Gastrocnemius medialis (tissue), 4 donors: ENCODE data around the gene GXYLT1. TPM values are rescaled to one million over a fixed set of nuclear protein-coding genes. Genes with fewer than 3 reads are reported as not detected.

ENCODE experiments used
- ATAC-seq, 2 donors: fragments of 150-250 bp; one replicate each; pipeline ENCODE4 v1.9.1; 2016
- DNase-seq, 2 donors: peaks; one replicate each; pipeline ENCODE4 v3.0.0-alpha.2; 2019
- H3K27ac ChIP-seq, 4 donors: fragments of 200-600 bp; sonication (generic); 1 replicate in 1 of 4; 2 replicates in 3 of 4; pipeline ENCODE4 v1.5.1; 2016 to 2018; ENCODE audit warnings: mild to moderate bottlenecking in 2 of 4, moderate library complexity in 1 of 4
- H3K27me3 ChIP-seq, 3 donors: fragments of 200-600 bp; sonication (generic) in 2 of 3; 1 replicate in 1 of 3; 2 replicates in 2 of 3; pipeline versions ENCODE4 v1.5.1 to v1.6.0; 2016 to 2019; ENCODE audit warnings: mild to moderate bottlenecking in 1 of 3, moderate library complexity in 1 of 3
- H3K36me3 ChIP-seq, 2 donors: fragments of 200-600 bp; sonication (generic) in 1 of 2; one replicate each; pipeline ENCODE4 v1.5.1; 2017 to 2018
- H3K4me1 ChIP-seq, 2 donors: fragments of 200-600 bp; sonication (generic) in 1 of 2; one replicate each; pipeline ENCODE4 v1.5.1; 2016 to 2017; ENCODE audit warnings: mild to moderate bottlenecking in 2 of 2
- H3K4me3 ChIP-seq, 4 donors: fragments of 200-600 bp; sonication (generic) in 3 of 4; 1 replicate in 1 of 4; 2 replicates in 3 of 4; pipeline ENCODE4 v1.5.1; 2016 to 2019; ENCODE audit warnings: mild to moderate bottlenecking in 2 of 4
- H3K9me3 ChIP-seq, 3 donors: fragments of 200-600 bp; sonication (generic) in 2 of 3; 1 replicate in 1 of 3; 2 replicates in 2 of 3; pipeline ENCODE4 v1.5.1; 2016 to 2019
- CTCF ChIP-seq, 5 experiments: fragments of 450-650 bp in 3 of 5; fragments of 200-600 bp in 2 of 5; sonication (generic) in 2 of 5; IDR thresholded peaks in 4 of 5; conservative IDR thresholded peaks in 1 of 5; 1 replicate in 4 of 5; 2 replicates in 1 of 5; pipeline ENCODE4 v1.5.1; 2016 to 2019; ENCODE audit warnings: antibody characterized with exemption in 5 of 5, mild to moderate bottlenecking in 3 of 5, moderate library complexity in 3 of 5
- POLR2A ChIP-seq, 2 donors: fragments of 450-650 bp; IDR thresholded peaks; one replicate each; pipeline ENCODE4 v1.6.1; 2017; ENCODE audit warnings: antibody characterized with exemption in 2 of 2, mild to moderate bottlenecking in 2 of 2, moderate library complexity in 2 of 2
- in situ Hi-C, 4 donors: fragments of 200-750 bp; cut with MboI; loops; one replicate each; pipeline versions ENCODE4 v1.15.0 to v1.8.0; 2017; ENCODE audit warnings: low sequenced_read_pairs in 4 of 4
- intact Hi-C: fragments of 100-400 bp; cut with DNase I; formaldehyde crosslinking; loops from one replicate; pipeline ENCODE4 v1.15.1; 2023; ENCODE audit warnings: low total_unique reads
- total RNA-seq, 4 donors: library from RNA; depleted of rRNA; stranded (reverse); fragments of >200 nt; gene quantifications; one replicate each; pipeline versions ENCODE4 v1.1.0 to v1.2.3, GENCODE V29; 2016

The GXYLT1 gene
- total RNA-seq, 4 donors from 2014 or later, result 4.4 to 5.5 (median 5.0) TPM

DNA sequence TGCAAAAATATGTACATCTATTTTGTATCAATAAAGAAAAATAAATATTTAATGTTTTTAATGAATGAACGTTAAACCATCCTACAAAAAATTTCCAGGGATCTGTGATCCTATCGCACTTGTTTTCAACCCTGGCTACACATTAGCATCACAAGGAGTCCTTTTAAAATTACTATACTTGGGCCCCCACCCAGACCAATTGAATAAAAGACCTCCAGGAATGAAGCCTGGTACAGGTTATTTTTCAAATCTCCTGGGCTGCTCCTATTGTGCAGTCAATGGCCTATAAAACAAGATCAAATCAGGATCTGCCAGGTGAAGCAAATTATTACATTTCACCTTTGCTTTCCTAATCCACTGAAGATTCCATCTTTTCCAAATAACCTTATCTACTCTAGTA lies 33.4 kb upstream of the GXYLT1 start:
- no peak for DNase-seq
- Histone ChIP-seq H3K4me3 (no peak overlapping the region), H3K36me3 (no peaks in the 10 kb centered on the region), H3K27me3 (no peaks in the 10 kb centered on the region), H3K4me1 (peaks cover 13 to 15% of the 10 kb centered on the region in 2 donors), H3K27ac (no peak overlapping the region), H3K9me3 (no peaks in the 10 kb centered on the region)
- no peak for ATAC-seq
- intact Hi-C loops, result no loop called here
- in situ Hi-C loops, result no loop called here
- TF ChIP-seq CTCF (IDR thresholded peaks at IDR 0.05 in 4 of 5, conservative IDR thresholded peaks at IDR 0.05 in 1 of 5) (no peak), POLR2A (IDR thresholded peaks at IDR 0.05) (no peak)

DNA sequence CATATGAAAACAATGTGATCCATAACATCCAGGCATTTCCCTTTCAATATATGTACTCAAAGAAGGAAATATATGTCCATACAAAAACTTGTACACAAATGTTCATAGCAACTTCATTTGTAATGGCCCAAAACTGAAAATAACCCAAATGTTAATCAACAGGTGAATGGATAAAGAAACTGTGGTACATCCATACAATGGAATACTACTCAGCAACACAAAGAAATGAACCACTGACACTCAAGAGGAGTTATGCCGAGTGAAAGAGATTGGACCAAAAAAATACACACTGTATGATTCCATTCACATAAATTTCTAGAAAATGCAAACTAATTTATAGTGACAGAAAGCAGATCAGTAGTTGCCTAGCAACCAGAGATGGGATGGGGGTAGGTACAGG lies 30.3 kb upstream of the GXYLT1 start:
- TF ChIP-seq CTCF (IDR thresholded peaks at IDR 0.05 in 4 of 5, conservative IDR thresholded peaks at IDR 0.05 in 1 of 5) (no peak), POLR2A (IDR thresholded peaks at IDR 0.05) (no peak)
- H3K9me3 ChIP-seq, result no peaks in the 10 kb centered on the region
- H3K4me3 ChIP-seq, result no peak overlapping the region
- intact Hi-C loops (no loop called here), in situ Hi-C loops (no loop called here)
- no peaks in the 10 kb centered on the region for H3K36me3 ChIP-seq
- no peak for DNase-seq
- ATAC-seq, result no peak
- H3K27ac ChIP-seq, result no peak overlapping the region
- H3K4me1 ChIP-seq, result no peaks in the 10 kb centered on the region
- no peaks in the 10 kb centered on the region for H3K27me3 ChIP-seq

DNA sequence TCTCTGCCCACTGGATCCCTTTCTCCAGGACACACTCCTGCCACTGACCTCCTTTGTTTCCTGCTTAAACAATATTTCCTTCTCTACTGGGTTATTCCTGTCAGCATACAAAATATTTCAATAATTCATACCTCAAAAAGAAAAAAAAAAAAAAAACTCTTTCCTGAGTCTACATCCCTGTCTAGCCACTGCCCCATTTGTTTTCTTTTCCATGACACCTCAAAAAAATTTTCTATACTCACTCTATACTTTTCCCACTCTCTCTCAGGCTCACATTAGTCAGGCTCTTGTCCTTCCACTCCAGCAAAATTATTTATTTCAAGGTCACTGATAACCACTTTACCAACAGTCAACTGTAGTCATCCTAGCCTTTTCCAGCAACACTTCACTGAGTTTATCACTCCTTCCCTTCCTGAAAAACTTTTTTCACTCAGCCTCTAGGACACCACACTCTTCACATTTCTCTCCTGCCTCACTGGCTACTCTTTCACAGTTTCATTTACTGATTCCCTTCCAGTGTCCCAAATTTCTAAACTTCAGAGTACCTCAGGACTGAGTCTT lies 29.4 kb upstream of the GXYLT1 start:
- H3K4me1 ChIP-seq, result no peaks in the 10 kb centered on the region
- no peak overlapping the region for H3K27ac ChIP-seq
- in situ Hi-C loops (no loop called here), intact Hi-C loops (no loop called here)
- no peak overlapping the region for H3K4me3 ChIP-seq
- DNase-seq, result no peak
- ATAC-seq, result no peak
- no peaks in the 10 kb centered on the region for H3K27me3 ChIP-seq
- no peaks in the 10 kb centered on the region for H3K9me3 ChIP-seq
- TF ChIP-seq CTCF (IDR thresholded peaks at IDR 0.05 in 4 of 5, conservative IDR thresholded peaks at IDR 0.05 in 1 of 5), result no peak
- TF ChIP-seq POLR2A (IDR thresholded peaks at IDR 0.05), result no peak
- H3K36me3 ChIP-seq, result no peaks in the 10 kb centered on the region

- no peaks in the 10 kb centered on the region for H3K27me3 ChIP-seq
- in situ Hi-C loops (no loop called here), intact Hi-C loops (no loop called here)
- TF ChIP-seq POLR2A (IDR thresholded peaks at IDR 0.05), result no peak
- TF ChIP-seq CTCF (IDR thresholded peaks at IDR 0.05 in 4 of 5, conservative IDR thresholded peaks at IDR 0.05 in 1 of 5), result no peak
- H3K4me3 ChIP-seq, result no peak overlapping the region
- no peaks in the 10 kb centered on the region for H3K36me3 ChIP-seq
- DNase-seq (no peak), ATAC-seq (no peak)
- no peaks in the 10 kb centered on the region for H3K9me3 ChIP-seq
- no peak overlapping the region for H3K27ac ChIP-seq
- H3K4me1 ChIP-seq, result no peaks in the 10 kb centered on the region
Observed at GRCh38 chr12:42172441-42173210, 28.0 kb upstream of the GXYLT1 start.
